CD14-positive monocyte (primary cell): Measurements from ENCODE around the gene ABI2. TPM values are rescaled to one million over a fixed set of nuclear protein-coding genes. Genes with fewer than 3 reads are reported as not detected.

Experiments used
- DNase-seq, 3 donors: peaks; one replicate each; pipeline ENCODE4 v3.0.0-alpha.2; 2011 to 2022
- H2AFZ ChIP-seq: 2 replicates; pipeline ENCODE4 v1.6.0; 2012; ENCODE audit warnings: mild to moderate bottlenecking, low read depth, low read length, inconsistent platforms; ENCODE audit not compliant: insufficient read depth, poor library complexity, severe bottlenecking
- H3K27ac ChIP-seq, 2 donors: 1 replicate in 1 of 2; 2 replicates in 1 of 2; pipeline ENCODE4 v1.5.1; 2012 to 2013; ENCODE audit warnings: low read length in 2 of 2, control low read depth in 1 of 2, inconsistent platforms in 1 of 2, low read depth in 1 of 2, mild to moderate bottlenecking in 1 of 2
- H3K27me3 ChIP-seq, 2 donors: one replicate each; pipeline versions ENCODE4 v1.6.0 to v1.6.1; 2011 to 2013; ENCODE audit warnings: low read length in 2 of 2; ENCODE audit not compliant: control insufficient read depth in 2 of 2, insufficient read depth in 2 of 2
- H3K36me3 ChIP-seq, 2 donors: replicated peaks in 1 of 2; 1 replicate in 1 of 2; 2 replicates in 1 of 2; pipeline versions ENCODE4 v1.5.1 to v1.6.1; 2012 to 2013; ENCODE audit warnings: low read length in 2 of 2, control low read depth in 1 of 2, inconsistent platforms in 1 of 2, mild to moderate bottlenecking in 1 of 2; ENCODE audit not compliant: insufficient read depth in 2 of 2, control insufficient read depth in 1 of 2
- H3K4me1 ChIP-seq, 2 donors: 1 replicate in 1 of 2; 2 replicates in 1 of 2; pipeline versions ENCODE4 v1.5.1 to v1.6.1; 2012 to 2013; ENCODE audit warnings: low read length in 2 of 2, control low read depth in 1 of 2, inconsistent platforms in 1 of 2, mild to moderate bottlenecking in 1 of 2, moderate library complexity in 1 of 2; ENCODE audit not compliant: insufficient read depth in 2 of 2, control insufficient read depth in 1 of 2
- H3K4me2 ChIP-seq: replicated peaks from 2 replicates; pipeline ENCODE3; 2012; ENCODE audit warnings: low read length, moderate library complexity, mild to moderate bottlenecking; ENCODE audit not compliant: poor library complexity, severe bottlenecking; ENCODE audit errors: extremely low read depth
- H3K4me3 ChIP-seq, 3 experiments: fragments of 200-600 bp in 1 of 3; sonication (generic) in 1 of 3; replicated peaks in 1 of 3; 1 replicate in 2 of 3; 2 replicates in 1 of 3; pipeline ENCODE4 v1.5.1; 2011 to 2013; ENCODE audit warnings: low read length in 3 of 3, mild to moderate bottlenecking in 3 of 3, control low read depth in 2 of 3, low read depth in 2 of 3, inconsistent platforms in 1 of 3, moderate library complexity in 1 of 3
- H3K79me2 ChIP-seq: 2 replicates; pipeline ENCODE4 v1.6.0; 2012; ENCODE audit warnings: mild to moderate bottlenecking, control low read depth, inconsistent platforms, low read length, moderate library complexity; ENCODE audit not compliant: insufficient read depth
- H3K9ac ChIP-seq: 2 replicates; pipeline ENCODE4 v1.6.0; 2017; ENCODE audit warnings: low read length, mild to moderate bottlenecking; ENCODE audit not compliant: insufficient read depth, poor library complexity, severe bottlenecking
- H3K9me3 ChIP-seq, 2 donors: replicated peaks in 1 of 2; 1 replicate in 1 of 2; 2 replicates in 1 of 2; pipeline versions ENCODE4 v1.5.1 to v1.6.1; 2012 to 2013; ENCODE audit warnings: low read length in 2 of 2, control low read depth in 1 of 2; ENCODE audit not compliant: control insufficient read depth in 1 of 2, insufficient read depth in 1 of 2
- H4K20me1 ChIP-seq: 2 replicates; pipeline ENCODE4 v1.6.0; 2012; ENCODE audit warnings: mild to moderate bottlenecking, low read length, control low read depth, moderate library complexity; ENCODE audit not compliant: insufficient read depth
- H3K27ac Mint-ChIP-seq, 7 donors: one replicate each; pipeline ENCODE4 v1.8.0; 2020; ENCODE audit warnings: mild to moderate bottlenecking in 7 of 7, mixed read lengths in 7 of 7, moderate library complexity in 6 of 7, inconsistent platforms in 2 of 7
- H3K27me3 Mint-ChIP-seq, 3 donors: one replicate each; pipeline ENCODE4 v1.8.0; 2021 to 2022; ENCODE audit warnings: low read depth in 3 of 3, mild to moderate bottlenecking in 3 of 3, mixed read lengths in 3 of 3, moderate library complexity in 3 of 3, inconsistent platforms in 1 of 3
- H3K36me3 Mint-ChIP-seq, 2 donors: one replicate each; pipeline ENCODE4 v1.8.0; 2020; ENCODE audit warnings: mixed read lengths in 2 of 2, inconsistent platforms in 1 of 2, mild to moderate bottlenecking in 1 of 2
- H3K4me1 Mint-ChIP-seq: one replicate; pipeline ENCODE4 v1.8.0; 2020; ENCODE audit warnings: mild to moderate bottlenecking, mixed read lengths
- H3K4me3 Mint-ChIP-seq, 2 donors: one replicate each; pipeline ENCODE4 v1.8.0; 2020; ENCODE audit warnings: mild to moderate bottlenecking in 2 of 2, mixed read lengths in 2 of 2, moderate library complexity in 1 of 2
- H3K9me3 Mint-ChIP-seq, 7 donors: one replicate each; pipeline ENCODE4 v1.8.0; 2020 to 2022; ENCODE audit warnings: mixed read lengths in 7 of 7, mild to moderate bottlenecking in 6 of 7, moderate library complexity in 6 of 7, inconsistent platforms in 2 of 7
- WGBS: methylation state at CpG from one replicate; pipeline ENCODE4 v1.1.5; 2013; ENCODE audit warnings: missing lambda C conversion rate; ENCODE audit not compliant: insufficient coverage; 5-methylcytosine and 5-hydroxymethylcytosine counted together
- intact Hi-C, 2 donors: fragments of 100-400 bp; cut with micrococcal nuclease; formaldehyde crosslinking; loops; one replicate each; pipeline versions ENCODE4 v1.15.0 to v1.15.1; 2023
- polyA plus RNA-seq, 3 donors: library from polyadenylated mRNA; depleted of rRNA in 1 of 3; unstranded in 2 of 3; stranded (reverse) in 1 of 3; fragments of 300-500 nt in 2 of 3; fragments of >200 nt in 1 of 3; fragmentation: Illumina TruSeq in 2 of 3; gene quantifications; 1 replicate in 2 of 3; 2 replicates in 1 of 3; pipeline ENCODE4 v1.2.3, GENCODE V29; 2012 to 2021
- TF ChIP-seq, protein P1 (sequence below): fragments of 200-600 bp; IDR thresholded peaks from one replicate; pipeline ENCODE4 v1.8.0; 2022; ENCODE audit warnings: antibody characterized with exemption, mild to moderate bottlenecking

ABI2 gene
- polyA plus RNA-seq, 3 donors: 6.1 to 9.2 (median 7.1) TPM

DNA sequence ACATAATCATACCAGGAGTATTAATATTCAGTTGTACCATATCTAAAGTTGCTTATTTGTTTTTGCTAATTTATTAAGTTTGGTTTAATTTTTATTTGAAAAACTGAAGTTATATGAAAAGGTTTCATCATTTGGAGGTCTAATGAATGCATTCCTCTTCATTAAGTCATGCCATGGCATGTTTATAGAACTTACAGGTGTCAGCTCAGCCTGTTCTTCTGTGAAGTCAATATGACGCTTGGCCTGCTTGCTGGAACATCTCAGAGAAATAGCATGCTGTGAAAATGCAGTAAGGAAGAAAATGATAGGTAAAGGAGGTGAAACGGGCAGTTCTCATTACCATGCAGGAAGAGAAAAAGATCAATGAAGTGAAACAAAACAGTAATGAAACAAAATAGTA, 148.7 kb downstream of the ABI2 start:
- Histone ChIP-seq H3K9me3 (no peaks in the 10 kb centered on the region), H3K4me1 (no peaks in the 10 kb centered on the region), H2AFZ (no peak overlapping the region), H3K27me3 (no peaks in the 10 kb centered on the region), H3K4me3 (no peak overlapping the region), H3K9ac (no peak overlapping the region), H4K20me1 (no peaks in the 10 kb centered on the region), H3K4me2 (no peak overlapping the region), H3K27ac (no peak overlapping the region), H3K79me2 (no peaks in the 10 kb centered on the region), H3K36me3 (no peaks in the 10 kb centered on the region)
- TF ChIP-seq, protein P1, sequence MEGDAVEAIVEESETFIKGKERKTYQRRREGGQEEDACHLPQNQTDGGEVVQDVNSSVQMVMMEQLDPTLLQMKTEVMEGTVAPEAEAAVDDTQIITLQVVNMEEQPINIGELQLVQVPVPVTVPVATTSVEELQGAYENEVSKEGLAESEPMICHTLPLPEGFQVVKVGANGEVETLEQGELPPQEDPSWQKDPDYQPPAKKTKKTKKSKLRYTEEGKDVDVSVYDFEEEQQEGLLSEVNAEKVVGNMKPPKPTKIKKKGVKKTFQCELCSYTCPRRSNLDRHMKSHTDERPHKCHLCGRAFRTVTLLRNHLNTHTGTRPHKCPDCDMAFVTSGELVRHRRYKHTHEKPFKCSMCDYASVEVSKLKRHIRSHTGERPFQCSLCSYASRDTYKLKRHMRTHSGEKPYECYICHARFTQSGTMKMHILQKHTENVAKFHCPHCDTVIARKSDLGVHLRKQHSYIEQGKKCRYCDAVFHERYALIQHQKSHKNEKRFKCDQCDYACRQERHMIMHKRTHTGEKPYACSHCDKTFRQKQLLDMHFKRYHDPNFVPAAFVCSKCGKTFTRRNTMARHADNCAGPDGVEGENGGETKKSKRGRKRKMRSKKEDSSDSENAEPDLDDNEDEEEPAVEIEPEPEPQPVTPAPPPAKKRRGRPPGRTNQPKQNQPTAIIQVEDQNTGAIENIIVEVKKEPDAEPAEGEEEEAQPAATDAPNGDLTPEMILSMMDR: no peak
- Mint-ChIP-seq H3K9me3 (no peaks in the 10 kb centered on the region), H3K4me3 (no peak overlapping the region), H3K27me3 (peaks cover 0 to 6% (median 4%) of the 10 kb centered on the region in 3 donors), H3K27ac (no peak overlapping the region), H3K4me1 (no peaks in the 10 kb centered on the region), H3K36me3 (no peaks in the 10 kb centered on the region)
- intact Hi-C loops: no loop called here
- no peak for DNase-seq
- no CpG with 5 or more reads among the region's 2 CpGs for WGBS

- Histone ChIP-seq H3K79me2 (no peaks in the 10 kb centered on the region), H3K27ac (no peak overlapping the region), H3K27me3 (no peaks in the 10 kb centered on the region), H3K9ac (no peak overlapping the region), H2AFZ (no peak overlapping the region), H3K4me1 (no peaks in the 10 kb centered on the region), H3K4me3 (no peak overlapping the region), H3K4me2 (no peak overlapping the region), H4K20me1 (no peaks in the 10 kb centered on the region), H3K9me3 (no peaks in the 10 kb centered on the region), H3K36me3 (no peaks in the 10 kb centered on the region)
- 100% methylated on average over 1 of the region's 5 CpGs for WGBS
- TF ChIP-seq, protein P1: no peak
- peaks cover 0 to 4% (median 3%) of the 10 kb centered on the region in 3 donors for H3K27me3 Mint-ChIP-seq
- peaks cover 2% of the 10 kb centered on the region for H3K4me1 Mint-ChIP-seq
- no peak overlapping the region for H3K4me3 Mint-ChIP-seq
- H3K36me3 Mint-ChIP-seq: peaks cover 0 to 1% of the 10 kb centered on the region in 2 donors
- H3K9me3 Mint-ChIP-seq: no peaks in the 10 kb centered on the region
- H3K27ac Mint-ChIP-seq: no peak overlapping the region
- no peak for DNase-seq
- intact Hi-C loops: loop anchor here (5.0 kb wide), 2 partner anchors 337 to 427 kb away; no protein-coding TSS in a partner anchor
Observed at GRCh38 chr2:203480623-203481022, 152.4 kb downstream of the ABI2 start.
